Mesenchymal stem cell (in vitro differentiated cells and primary cell): Measurements from ENCODE around the gene MKI67.

ENCODE experiments used
- DNase-seq: peaks from one replicate; pipeline ENCODE4 v3.0.0-alpha.2; 2013
- H2AFZ ChIP-seq: one replicate; pipeline ENCODE4 v1.6.1; 2013; ENCODE audit warnings: low read depth, mild to moderate bottlenecking, control low read depth, inconsistent platforms, low read length, moderate library complexity
- H2AK5ac ChIP-seq: 2 replicates; pipeline ENCODE4 v1.6.1; 2013; ENCODE audit warnings: low read length, moderate library complexity, mild to moderate bottlenecking, inconsistent platforms; ENCODE audit not compliant: severe bottlenecking
- H2BK120ac ChIP-seq: one replicate; pipeline ENCODE4 v1.6.1; 2013; ENCODE audit warnings: low read depth, mild to moderate bottlenecking, inconsistent platforms, low read length, moderate library complexity
- H2BK12ac ChIP-seq, 2 experiments: one replicate each; pipeline ENCODE4 v1.6.1; 2013; ENCODE audit warnings: inconsistent platforms in 2 of 2, low read length in 2 of 2, mild to moderate bottlenecking in 2 of 2, moderate library complexity in 2 of 2, control low read depth in 1 of 2
- H2BK15ac ChIP-seq: one replicate; pipeline ENCODE4 v1.6.1; 2013; ENCODE audit warnings: mild to moderate bottlenecking, low read depth, inconsistent platforms; ENCODE audit not compliant: poor library complexity, severe bottlenecking
- H2BK5ac ChIP-seq: 2 replicates; pipeline ENCODE4 v1.6.1; 2013; ENCODE audit warnings: low read depth, mild to moderate bottlenecking, low read length, control low read depth, inconsistent platforms; ENCODE audit not compliant: poor library complexity, severe bottlenecking
- H3K14ac ChIP-seq, 2 experiments: one replicate each; pipeline ENCODE4 v1.6.1; 2013; ENCODE audit warnings: inconsistent platforms in 2 of 2, low read length in 2 of 2, control low read depth in 1 of 2, mild to moderate bottlenecking in 1 of 2, moderate library complexity in 1 of 2
- H3K18ac ChIP-seq, 2 experiments: one replicate each; pipeline ENCODE4 v1.6.1; 2013; ENCODE audit warnings: inconsistent platforms in 2 of 2, low read length in 2 of 2, control low read depth in 1 of 2, low read depth in 1 of 2, mild to moderate bottlenecking in 1 of 2
- H3K23ac ChIP-seq, 2 experiments: one replicate each; pipeline ENCODE4 v1.6.1; 2013; ENCODE audit warnings: inconsistent platforms in 2 of 2, low read length in 2 of 2, mild to moderate bottlenecking in 2 of 2, moderate library complexity in 2 of 2, control low read depth in 1 of 2
- H3K27ac ChIP-seq: 2 replicates; pipeline ENCODE4 v1.5.1; 2013; ENCODE audit warnings: mild to moderate bottlenecking, moderate library complexity, low read length, control low read depth, inconsistent platforms; ENCODE audit not compliant: poor library complexity, severe bottlenecking
- H3K27me3 ChIP-seq, 2 experiments: 2 replicates each; pipeline versions ENCODE4 v1.6.1 to v1.7.0; 2013; ENCODE audit warnings: low read length in 2 of 2, mild to moderate bottlenecking in 2 of 2, moderate library complexity in 2 of 2, control low read depth in 1 of 2, inconsistent platforms in 1 of 2; ENCODE audit not compliant: control insufficient read depth in 1 of 2, insufficient read depth in 1 of 2
- H3K36me3 ChIP-seq, 2 experiments: 2 replicates each; pipeline versions ENCODE4 v1.6.1 to v1.7.0; 2013; ENCODE audit warnings: low read length in 2 of 2, control low read depth in 1 of 2, inconsistent platforms in 1 of 2, low read depth in 1 of 2, mild to moderate bottlenecking in 1 of 2; ENCODE audit not compliant: insufficient read depth in 2 of 2, control insufficient read depth in 1 of 2
- H3K4ac ChIP-seq, 2 experiments: one replicate each; pipeline ENCODE4 v1.6.1; 2013; ENCODE audit warnings: inconsistent platforms in 2 of 2, low read length in 2 of 2, mild to moderate bottlenecking in 2 of 2, moderate library complexity in 2 of 2, control low read depth in 1 of 2, low read depth in 1 of 2
- H3K4me1 ChIP-seq: 2 replicates; pipeline ENCODE4 v1.6.1; 2013; ENCODE audit warnings: low read depth, low read length, control low read depth; ENCODE audit not compliant: control insufficient read depth, insufficient read depth
- H3K4me2 ChIP-seq: 2 replicates; pipeline ENCODE4 v1.6.1; 2013; ENCODE audit warnings: low read length, mild to moderate bottlenecking, inconsistent platforms; ENCODE audit not compliant: poor library complexity, severe bottlenecking
- H3K4me3 ChIP-seq, 2 experiments: 2 replicates each; pipeline versions ENCODE4 v1.5.1 to v1.7.0; 2013; ENCODE audit warnings: low read length in 2 of 2, mild to moderate bottlenecking in 2 of 2, control low read depth in 1 of 2, low read depth in 1 of 2; ENCODE audit not compliant: insufficient read depth in 1 of 2
- H3K79me1 ChIP-seq: replicated peaks from 2 replicates; pipeline ENCODE4 v1.6.1; 2013; ENCODE audit warnings: mild to moderate bottlenecking, control low read depth, low read length, inconsistent platforms; ENCODE audit not compliant: poor library complexity, severe bottlenecking
- H3K9ac ChIP-seq: 2 replicates; pipeline ENCODE4 v1.7.0; 2013; ENCODE audit warnings: mild to moderate bottlenecking, low read length, moderate library complexity
- H3K9me3 ChIP-seq: 2 replicates; pipeline ENCODE4 v1.7.0; 2013; ENCODE audit warnings: mild to moderate bottlenecking, low read length; ENCODE audit not compliant: control insufficient read depth
- H4K8ac ChIP-seq: one replicate; pipeline ENCODE4 v1.6.1; 2013; ENCODE audit warnings: inconsistent platforms, mild to moderate bottlenecking, low read length, moderate library complexity
- H4K91ac ChIP-seq: one replicate; pipeline ENCODE4 v1.6.1; 2013; ENCODE audit warnings: mild to moderate bottlenecking, low read length, inconsistent platforms
- WGBS: methylation state at CpG from one replicate; pipeline ENCODE4 v1.1.7; 2013; ENCODE audit warnings: mixed read lengths; 5-methylcytosine and 5-hydroxymethylcytosine counted together

Gene MKI67

GRCh38 chr10:128121750-128122412, 4.3 kb downstream of the MKI67 start:
- H3K27me3 ChIP-seq: no peaks in the 10 kb centered on the region
- no peak for DNase-seq
- H3K9me3 ChIP-seq: no peaks in the 10 kb centered on the region
- no peak overlapping the region for H3K9ac ChIP-seq
- H3K79me1 ChIP-seq: peaks cover 15% of the 10 kb centered on the region
- no peak overlapping the region for H4K8ac ChIP-seq
- H3K14ac ChIP-seq: no peak overlapping the region
- no peak overlapping the region for H3K4me3 ChIP-seq
- H3K18ac ChIP-seq: no peak overlapping the region
- peaks cover 0 to 3% of the 10 kb centered on the region in 2 experiments for H3K36me3 ChIP-seq
- no peak overlapping the region for H2AK5ac ChIP-seq
- H3K23ac ChIP-seq: no peak overlapping the region
- H3K4ac ChIP-seq: no peak overlapping the region
- H3K4me2 ChIP-seq: no peak overlapping the region
- H2BK15ac ChIP-seq: no peak overlapping the region
- H2BK12ac ChIP-seq: no peak overlapping the region
- WGBS: 96% methylated on average over 5 of the region's 5 CpGs
- no peak overlapping the region for H2BK5ac ChIP-seq
- H4K91ac ChIP-seq: no peak overlapping the region
- no peak overlapping the region for H2BK120ac ChIP-seq
- H2AFZ ChIP-seq: peak overlapping the region; percentile 47
- no peak overlapping the region for H3K27ac ChIP-seq
- H3K4me1 ChIP-seq: peaks cover 16% of the 10 kb centered on the region

- no peak overlapping the region for H2AK5ac ChIP-seq
- H2AFZ ChIP-seq: no peak overlapping the region
- no peaks in the 10 kb centered on the region for H3K9me3 ChIP-seq
- H3K9ac ChIP-seq: no peak overlapping the region
- no peak overlapping the region for H3K4ac ChIP-seq
- no peak overlapping the region for H2BK120ac ChIP-seq
- no peak overlapping the region for H4K91ac ChIP-seq
- H4K8ac ChIP-seq: peak overlapping the region; percentile 20
- 86% methylated on average over 8 of the region's 13 CpGs for WGBS
- H2BK5ac ChIP-seq: no peak overlapping the region
- peaks cover 32% of the 10 kb centered on the region for H3K79me1 ChIP-seq
- H3K4me3 ChIP-seq: no peak overlapping the region
- no peak for DNase-seq
- peaks cover 8 to 26% of the 10 kb centered on the region in 2 experiments for H3K36me3 ChIP-seq
- no peaks in the 10 kb centered on the region for H3K27me3 ChIP-seq
- H3K27ac ChIP-seq: no peak overlapping the region
- H3K23ac ChIP-seq: no peak overlapping the region
- H3K14ac ChIP-seq: no peak overlapping the region
- no peak overlapping the region for H3K18ac ChIP-seq
- no peak overlapping the region for H3K4me2 ChIP-seq
- peaks cover 2% of the 10 kb centered on the region for H3K4me1 ChIP-seq
- no peak overlapping the region for H2BK12ac ChIP-seq
- H2BK15ac ChIP-seq: no peak overlapping the region
These were observed 9.2 kb downstream of the MKI67 start for GRCh38 chr10:128116851-128117615.

- Histone ChIP-seq H3K9ac (no peak overlapping the region), H2BK120ac (no peak overlapping the region), H3K27ac (no peak overlapping the region), H3K18ac (no peak overlapping the region), H3K4me1 (peaks cover 2% of the 10 kb centered on the region), H3K23ac (no peak overlapping the region), H3K4me2 (no peak overlapping the region), H3K14ac (no peak overlapping the region), H2BK12ac (no peak overlapping the region), H2AFZ (no peak overlapping the region), H4K8ac (no peak overlapping the region), H2BK15ac (no peak overlapping the region), H4K91ac (no peak overlapping the region), H3K27me3 (no peaks in the 10 kb centered on the region), H2BK5ac (no peak overlapping the region), H3K4me3 (no peak overlapping the region), H3K9me3 (no peaks in the 10 kb centered on the region), H3K4ac (no peak overlapping the region), H2AK5ac (no peak overlapping the region), H3K79me1 (peaks cover 31% of the 10 kb centered on the region), H3K36me3 (peaks cover 8 to 35% of the 10 kb centered on the region in 2 experiments)
- WGBS: 100% methylated on average over 2 of the region's 4 CpGs
- no peak for DNase-seq
These were observed 10.0 kb downstream of the MKI67 start for GRCh38 chr10:128116187-128116586.

GRCh38 chr10:128115356-128115755, 10.9 kb downstream of the MKI67 start:
- no peak for DNase-seq
- Histone ChIP-seq H2BK15ac (no peak overlapping the region), H3K18ac (no peak overlapping the region), H4K91ac (no peak overlapping the region), H2AFZ (no peak overlapping the region), H3K14ac (no peak overlapping the region), H2BK12ac (no peak overlapping the region), H3K4ac (no peak overlapping the region), H3K4me3 (no peak overlapping the region), H2BK120ac (no peak overlapping the region), H3K9ac (no peak overlapping the region), H2BK5ac (no peak overlapping the region), H4K8ac (no peak overlapping the region), H3K4me2 (no peak overlapping the region), H3K79me1 (peaks cover 34% of the 10 kb centered on the region), H3K27me3 (no peaks in the 10 kb centered on the region), H3K4me1 (peaks cover 2% of the 10 kb centered on the region), H3K23ac (no peak overlapping the region), H3K27ac (no peak overlapping the region), H3K36me3 (peaks cover 8 to 34% of the 10 kb centered on the region in 2 experiments), H3K9me3 (no peaks in the 10 kb centered on the region), H2AK5ac (no peak overlapping the region)
- 98% methylated on average over 7 of the region's 8 CpGs for WGBS
